Suprapubic skin (tissue), 4 donors: ENCODE measurements around the gene MOB4. TPM values are rescaled to one million over a fixed set of nuclear protein-coding genes. Genes with fewer than 3 reads are reported as not detected.

Experiments
- DNase-seq, 2 donors: peaks; one replicate each; pipeline ENCODE4 v3.0.0-alpha.2; 2019; ENCODE audit warnings: low spot score in 2 of 2
- H3K27ac ChIP-seq: fragments of 200-600 bp; sonication (generic); one replicate; pipeline ENCODE4 v1.5.1; 2019
- H3K27me3 ChIP-seq: fragments of 200-600 bp; sonication (generic); one replicate; pipeline ENCODE4 v1.5.1; 2019
- H3K36me3 ChIP-seq: fragments of 200-600 bp; sonication (generic); one replicate; pipeline ENCODE4 v1.5.1; 2019
- H3K4me1 ChIP-seq: fragments of 200-600 bp; sonication (generic); one replicate; pipeline ENCODE4 v1.5.1; 2019
- H3K4me3 ChIP-seq: fragments of 200-600 bp; sonication (generic); one replicate; pipeline ENCODE4 v1.5.1; 2019; ENCODE audit warnings: mild to moderate bottlenecking
- H3K9me3 ChIP-seq: fragments of 200-600 bp; sonication (generic); one replicate; pipeline ENCODE4 v1.5.1; 2019
- EP300 ChIP-seq: sonication (generic); formaldehyde crosslinking; IDR thresholded peaks from one replicate; pipeline ENCODE4 v1.6.1; 2017; ENCODE audit warnings: antibody characterized with exemption
- POLR2A ChIP-seq, 2 donors: fragments of 450-650 bp; IDR thresholded peaks; one replicate each; pipeline ENCODE4 v1.6.1; 2017; ENCODE audit warnings: antibody characterized with exemption in 2 of 2, mild to moderate bottlenecking in 2 of 2, moderate library complexity in 2 of 2
- POLR2AphosphoS5 ChIP-seq, 3 donors: sonication (generic); formaldehyde crosslinking; IDR thresholded peaks; one replicate each; pipeline ENCODE4 v1.6.1; 2017; ENCODE audit warnings: antibody characterized with exemption in 3 of 3
- WGBS: methylation state at CpG from one replicate; pipeline ENCODE4 v1.1.5; 2018; 5-methylcytosine and 5-hydroxymethylcytosine counted together
- total RNA-seq, 4 donors: library from RNA; depleted of rRNA; stranded (reverse); fragments of >200 nt; gene quantifications; one replicate each; pipeline ENCODE4 v1.1.0, GENCODE V29; 2016
- TF ChIP-seq, protein P1 (sequence below), 2 donors: fragments of 200-600 bp in 1 of 2; fragments of 450-650 bp in 1 of 2; sonication (generic) in 1 of 2; IDR thresholded peaks; one replicate each; pipeline ENCODE4 v1.5.1; 2016 to 2019; ENCODE audit warnings: antibody characterized with exemption in 2 of 2, mild to moderate bottlenecking in 1 of 2, moderate library complexity in 1 of 2

Gene MOB4
- total RNA-seq, 4 donors from 2014 or later: 17.8 to 30.4 (median 22.6) TPM

DNA sequence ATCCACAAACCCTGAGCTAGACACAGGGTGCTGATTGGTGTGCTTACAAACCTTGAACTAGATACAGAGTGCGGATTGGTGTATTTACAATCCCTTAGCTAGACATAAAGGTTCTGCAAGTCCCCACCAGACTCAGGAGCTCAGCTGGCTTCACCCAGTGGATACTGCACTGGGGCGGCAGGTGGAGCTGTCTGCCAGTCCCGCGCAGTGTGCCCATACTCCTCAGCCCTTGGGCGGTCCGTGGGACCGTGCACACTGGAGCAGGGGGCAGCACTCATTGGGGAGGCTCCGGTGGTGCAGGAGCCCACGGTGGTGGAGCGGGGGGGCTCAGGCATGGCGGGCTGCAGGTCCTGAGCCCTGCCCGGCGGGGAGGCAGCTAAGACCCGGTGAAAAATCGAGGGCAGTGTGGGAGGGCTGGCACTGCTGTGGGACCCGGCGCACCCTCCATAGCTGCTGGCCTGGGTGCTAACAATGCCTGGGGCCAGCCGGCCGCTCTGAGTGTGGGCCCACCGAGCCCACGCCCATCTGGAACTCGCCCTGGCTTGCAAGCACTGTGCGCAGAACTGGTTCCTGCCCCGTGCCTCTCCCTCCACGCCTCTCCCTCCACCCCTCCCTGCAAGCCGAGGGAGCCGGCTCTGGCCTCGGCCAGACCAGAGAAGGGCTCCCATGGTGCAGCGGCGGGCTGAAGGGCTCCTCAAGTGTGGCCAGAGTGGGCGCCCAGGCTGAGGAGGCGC, 75.6 kb downstream of the MOB4 start:
- no peaks in the 10 kb centered on the region for H3K36me3 ChIP-seq
- H3K27me3 ChIP-seq: no peaks in the 10 kb centered on the region
- DNase-seq: no peak
- no peak overlapping the region for H3K4me3 ChIP-seq
- H3K27ac ChIP-seq: no peak overlapping the region
- 82% methylated on average over 14 of the region's 32 CpGs for WGBS
- no peaks in the 10 kb centered on the region for H3K4me1 ChIP-seq
- TF ChIP-seq, protein P1, sequence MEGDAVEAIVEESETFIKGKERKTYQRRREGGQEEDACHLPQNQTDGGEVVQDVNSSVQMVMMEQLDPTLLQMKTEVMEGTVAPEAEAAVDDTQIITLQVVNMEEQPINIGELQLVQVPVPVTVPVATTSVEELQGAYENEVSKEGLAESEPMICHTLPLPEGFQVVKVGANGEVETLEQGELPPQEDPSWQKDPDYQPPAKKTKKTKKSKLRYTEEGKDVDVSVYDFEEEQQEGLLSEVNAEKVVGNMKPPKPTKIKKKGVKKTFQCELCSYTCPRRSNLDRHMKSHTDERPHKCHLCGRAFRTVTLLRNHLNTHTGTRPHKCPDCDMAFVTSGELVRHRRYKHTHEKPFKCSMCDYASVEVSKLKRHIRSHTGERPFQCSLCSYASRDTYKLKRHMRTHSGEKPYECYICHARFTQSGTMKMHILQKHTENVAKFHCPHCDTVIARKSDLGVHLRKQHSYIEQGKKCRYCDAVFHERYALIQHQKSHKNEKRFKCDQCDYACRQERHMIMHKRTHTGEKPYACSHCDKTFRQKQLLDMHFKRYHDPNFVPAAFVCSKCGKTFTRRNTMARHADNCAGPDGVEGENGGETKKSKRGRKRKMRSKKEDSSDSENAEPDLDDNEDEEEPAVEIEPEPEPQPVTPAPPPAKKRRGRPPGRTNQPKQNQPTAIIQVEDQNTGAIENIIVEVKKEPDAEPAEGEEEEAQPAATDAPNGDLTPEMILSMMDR (IDR thresholded peaks at IDR 0.05): no peak
- TF ChIP-seq POLR2A (IDR thresholded peaks at IDR 0.05) (no peak), POLR2AphosphoS5 (IDR thresholded peaks at IDR 0.05) (no peak)
- H3K9me3 ChIP-seq: no peaks in the 10 kb centered on the region

DNA sequence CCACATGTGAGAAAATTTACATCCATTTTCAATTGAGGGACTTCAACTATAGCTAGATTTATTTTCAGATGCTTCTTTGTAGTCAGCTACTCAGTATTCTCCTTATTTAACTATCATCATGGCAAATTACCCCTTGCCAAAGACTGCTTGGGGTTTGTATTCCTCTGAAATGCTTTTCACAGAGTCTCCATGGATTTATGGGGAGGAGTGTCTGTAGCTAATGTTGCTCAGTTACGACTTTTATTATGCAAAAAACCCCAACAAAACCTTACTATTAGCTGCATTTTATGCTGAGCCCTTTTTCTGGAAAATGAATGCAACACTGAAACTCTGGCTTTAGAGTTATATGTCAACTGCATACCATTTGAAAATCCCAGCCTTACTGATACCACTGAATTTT, 80.9 kb downstream of the MOB4 start:
- TF ChIP-seq EP300 (no peak), POLR2A (IDR thresholded peaks at IDR 0.05) (no peak), POLR2AphosphoS5 (IDR thresholded peaks at IDR 0.05) (no peak)
- TF ChIP-seq, protein P1 (IDR thresholded peaks at IDR 0.05): no peak
- Histone ChIP-seq H3K4me3 (no peak overlapping the region), H3K27ac (no peak overlapping the region), H3K36me3 (no peaks in the 10 kb centered on the region), H3K9me3 (no peaks in the 10 kb centered on the region), H3K27me3 (no peaks in the 10 kb centered on the region), H3K4me1 (peaks cover 5% of the 10 kb centered on the region)
- DNase-seq: no peak
- 37% methylated on average over 1 of the region's 1 CpG for WGBS

DNA sequence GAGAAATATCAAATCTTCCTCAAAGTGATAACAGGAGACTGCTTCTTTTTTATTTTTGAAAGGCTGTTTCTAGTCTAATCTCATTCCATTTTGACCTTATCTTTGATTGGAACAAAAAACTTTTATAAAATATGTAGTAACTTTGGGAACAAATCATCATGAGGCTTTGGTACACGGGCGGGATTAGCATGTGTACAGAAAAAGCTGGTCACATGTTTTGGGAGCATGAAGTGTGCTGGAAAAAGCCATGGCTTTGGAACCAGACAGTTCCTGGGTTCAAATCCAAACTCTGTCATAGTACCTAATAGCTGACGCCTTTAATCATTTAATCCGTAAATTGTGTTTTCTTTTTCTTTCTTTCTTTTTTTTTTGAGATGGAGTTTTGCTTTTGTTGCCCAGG, 81.3 kb downstream of the MOB4 start:
- WGBS: 75% methylated on average over 4 of the region's 4 CpGs
- no peak overlapping the region for H3K27ac ChIP-seq

DNA sequence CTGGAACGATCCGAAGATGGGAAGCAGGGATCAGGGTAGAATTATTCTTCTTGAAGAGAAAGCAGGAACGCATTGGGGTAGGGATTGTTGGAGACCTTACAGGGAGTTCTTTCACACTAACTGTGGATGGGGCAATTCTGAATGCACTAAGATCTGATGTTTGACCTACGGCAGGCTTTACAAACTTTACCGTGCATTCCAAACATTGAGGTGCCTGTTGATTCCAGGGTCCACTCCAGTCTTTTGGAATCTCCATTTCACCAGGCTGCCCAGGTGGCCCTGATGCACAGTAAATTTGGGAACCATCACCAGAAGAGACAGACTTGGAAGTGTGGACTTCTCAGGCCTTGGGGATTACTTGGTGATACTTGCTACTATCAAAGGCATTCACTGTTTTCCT, 82.6 kb downstream of the MOB4 start:
- 97% methylated on average over 5 of the region's 5 CpGs for WGBS
- TF ChIP-seq POLR2AphosphoS5 (IDR thresholded peaks at IDR 0.05) (no peak), POLR2A (IDR thresholded peaks at IDR 0.05) (no peak), EP300 (no peak)
- TF ChIP-seq, protein P1 (IDR thresholded peaks at IDR 0.05): no peak
- Histone ChIP-seq H3K27me3 (no peaks in the 10 kb centered on the region), H3K4me3 (no peak overlapping the region), H3K27ac (no peak overlapping the region), H3K4me1 (peaks cover 5% of the 10 kb centered on the region), H3K36me3 (no peaks in the 10 kb centered on the region), H3K9me3 (no peaks in the 10 kb centered on the region)
- no peak for DNase-seq

More for the DNA sequence above, 81.3 kb downstream of the MOB4 start:
- H3K4me3 ChIP-seq: no peak overlapping the region
- TF ChIP-seq POLR2A (IDR thresholded peaks at IDR 0.05): no peak
- H3K9me3 ChIP-seq: no peaks in the 10 kb centered on the region
- H3K27me3 ChIP-seq: no peaks in the 10 kb centered on the region
- no peak for DNase-seq
- H3K4me1 ChIP-seq: peaks cover 5% of the 10 kb centered on the region
- H3K36me3 ChIP-seq: no peaks in the 10 kb centered on the region

DNA sequence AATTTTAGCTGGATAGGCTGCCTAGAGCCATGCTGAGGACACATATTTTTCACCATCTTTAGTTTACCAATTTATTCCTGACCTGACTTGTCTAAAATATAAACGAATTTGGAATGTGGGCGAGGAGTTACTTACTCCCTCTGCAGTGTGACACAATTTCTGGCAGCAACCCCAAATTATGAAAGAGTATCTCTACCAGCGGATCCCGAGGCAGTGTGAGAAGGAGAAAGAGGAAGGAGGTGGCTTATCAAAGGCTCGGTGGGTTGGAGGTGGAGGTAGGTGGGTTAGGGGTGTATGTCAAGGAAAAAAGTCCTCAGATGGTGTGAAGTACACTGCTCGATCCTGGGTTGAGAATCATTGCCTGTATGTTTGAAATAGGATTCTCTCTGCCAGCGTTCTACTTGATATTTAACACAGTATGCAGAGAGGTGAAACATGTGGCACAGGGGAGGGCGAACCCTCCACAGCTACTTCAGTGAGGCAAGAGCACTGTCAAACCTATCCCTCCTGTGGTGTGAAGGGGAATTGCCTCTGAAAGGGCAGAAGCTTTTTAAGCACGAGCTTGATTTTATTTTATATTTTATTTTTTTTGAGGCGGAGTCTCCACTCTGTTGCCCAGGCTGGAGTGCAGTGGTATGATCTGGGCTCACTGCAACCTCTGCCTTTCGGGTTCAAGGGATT, 83.6 kb downstream of the MOB4 start:
- H3K9me3 ChIP-seq: no peaks in the 10 kb centered on the region
- 33% methylated on average over 11 of the region's 11 CpGs for WGBS
- H3K4me3 ChIP-seq: peak overlapping the region; percentile 7
- no peak for DNase-seq
- no peak overlapping the region for H3K27ac ChIP-seq
- peaks cover 5% of the 10 kb centered on the region for H3K4me1 ChIP-seq
- H3K36me3 ChIP-seq: no peaks in the 10 kb centered on the region
- TF ChIP-seq POLR2A (IDR thresholded peaks at IDR 0.05): no peak
- TF ChIP-seq, protein P1 (IDR thresholded peaks at IDR 0.05): peak in 1 of 2 donors; percentile 45
- no peaks in the 10 kb centered on the region for H3K27me3 ChIP-seq
